Fibroblast of skin of left biceps (primary cell): ENCODE measurements around the gene GADD45G.

Source experiments
- DNase-seq, 2 experiments: peaks; one replicate each; pipeline ENCODE4 v3.0.0-alpha.2; 2013; ENCODE audit warnings: low read depth in 2 of 2

Gene GADD45G

GRCh38 chr9:89654025-89654662 lies 49.3 kb downstream of the GADD45G start:
- no peak for DNase-seq

GRCh38 chr9:89655056-89655989 lies 50.5 kb downstream of the GADD45G start:
- DNase-seq: no peak
